PC-3 (cell line): ENCODE measurements around the gene DCAF8.

Source experiments
- EZH2 ChIP-seq: fragments of 300-600 bp; sonication (generic); IDR thresholded peaks from one replicate; pipeline ENCODE4 v1.6.1; 2017; ENCODE audit warnings: antibody characterized with exemption, mild to moderate bottlenecking, low read length; ENCODE audit not compliant: unreplicated experiment
- EZH2phosphoT487 ChIP-seq: fragments of 300-600 bp; sonication (generic); IDR thresholded peaks from 2 replicates; pipeline ENCODE4 v1.6.1; 2018; ENCODE audit warnings: mild to moderate bottlenecking, antibody characterized with exemption, low read length, borderline replicate concordance
- TF ChIP-seq, protein P1 (sequence below): fragments of 300-600 bp; sonication (generic); conservative IDR thresholded peaks from 2 replicates; pipeline ENCODE4 v1.5.1; 2017; ENCODE audit warnings: antibody characterized with exemption, low read depth, mild to moderate bottlenecking, low read length

GRCh38 chr1:160221089-160221488 lies 41.3 kb downstream of the DCAF8 start:
- TF ChIP-seq, protein P1, sequence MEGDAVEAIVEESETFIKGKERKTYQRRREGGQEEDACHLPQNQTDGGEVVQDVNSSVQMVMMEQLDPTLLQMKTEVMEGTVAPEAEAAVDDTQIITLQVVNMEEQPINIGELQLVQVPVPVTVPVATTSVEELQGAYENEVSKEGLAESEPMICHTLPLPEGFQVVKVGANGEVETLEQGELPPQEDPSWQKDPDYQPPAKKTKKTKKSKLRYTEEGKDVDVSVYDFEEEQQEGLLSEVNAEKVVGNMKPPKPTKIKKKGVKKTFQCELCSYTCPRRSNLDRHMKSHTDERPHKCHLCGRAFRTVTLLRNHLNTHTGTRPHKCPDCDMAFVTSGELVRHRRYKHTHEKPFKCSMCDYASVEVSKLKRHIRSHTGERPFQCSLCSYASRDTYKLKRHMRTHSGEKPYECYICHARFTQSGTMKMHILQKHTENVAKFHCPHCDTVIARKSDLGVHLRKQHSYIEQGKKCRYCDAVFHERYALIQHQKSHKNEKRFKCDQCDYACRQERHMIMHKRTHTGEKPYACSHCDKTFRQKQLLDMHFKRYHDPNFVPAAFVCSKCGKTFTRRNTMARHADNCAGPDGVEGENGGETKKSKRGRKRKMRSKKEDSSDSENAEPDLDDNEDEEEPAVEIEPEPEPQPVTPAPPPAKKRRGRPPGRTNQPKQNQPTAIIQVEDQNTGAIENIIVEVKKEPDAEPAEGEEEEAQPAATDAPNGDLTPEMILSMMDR = no peak
- TF ChIP-seq EZH2phosphoT487 (no peak), EZH2 (no peak)
